Endothelial cell of umbilical vein (primary cell): ENCODE data around the gene DNAJA4. TPM values are rescaled to one million over a fixed set of nuclear protein-coding genes. Genes with fewer than 3 reads are reported as not detected.

Experiments
- BruUV-seq: library from RNA; stranded (reverse); fragments of 400-500 nt; replicated peaks from 2 replicates; lab custom pipeline; 2021; lab: Mats Ljungman, UMichigan
- CTCF ChIA-PET: fragments of 300-600, 350-600 bp; sonication (Branson Sonifier 250); formaldehyde crosslinking; loops from one replicate; lab custom pipeline; 2021; ENCODE audit warnings: antibody characterized with exemption, inconsistent platforms; lab: Charles Lee
- POLR2A ChIA-PET: fragments of 300-600, 350-600 bp; sonication (Branson Sonifier 250); formaldehyde crosslinking; loops from one replicate; lab custom pipeline; 2021; ENCODE audit warnings: antibody characterized with exemption, inconsistent platforms; lab: Charles Lee
- DNase-seq: peaks from one replicate; pipeline ENCODE4 v3.0.0-alpha.2; 2011; ENCODE audit warnings: low read depth, low spot score
- FAIRE-seq: peaks from 2 replicates; lab custom pipeline; 2011; peaks lifted over from hg19 to GRCh38; lab: Jason Lieb, UNC
- H2AFZ ChIP-seq: 2 replicates; pipeline ENCODE4 v1.6.0; 2012; ENCODE audit warnings: low read depth, low read length, control low read depth, inconsistent platforms
- H3K27ac ChIP-seq: 2 replicates; pipeline ENCODE4 v1.5.1; 2011; ENCODE audit warnings: low read depth, mild to moderate bottlenecking, control low read depth, low read length, moderate library complexity; ENCODE audit not compliant: insufficient read depth
- H3K27me3 ChIP-seq, 2 experiments: 2 replicates each; pipeline versions ENCODE4 v1.6.0 to v1.6.1; 2011; ENCODE audit warnings: low read length in 2 of 2, mixed read lengths in 1 of 2; ENCODE audit not compliant: control insufficient read depth in 2 of 2, insufficient read depth in 2 of 2
- H3K36me3 ChIP-seq, 2 experiments: 2 replicates in 1 of 2; 3 replicates in 1 of 2; pipeline ENCODE4 v1.5.1; 2011; ENCODE audit warnings: low read length in 2 of 2, mild to moderate bottlenecking in 1 of 2, moderate library complexity in 1 of 2; ENCODE audit not compliant: control insufficient read depth in 2 of 2, insufficient read depth in 2 of 2; ENCODE audit errors: extremely low read depth in 1 of 2
- H3K4me1 ChIP-seq: 3 replicates; pipeline ENCODE4 v1.5.1; 2011; ENCODE audit warnings: mild to moderate bottlenecking, low read length; ENCODE audit not compliant: control insufficient read depth, insufficient read depth; ENCODE audit errors: extremely low read depth
- H3K4me2 ChIP-seq: 2 replicates; pipeline ENCODE4 v1.6.1; 2011; ENCODE audit warnings: low read length, control low read depth, mixed read lengths; ENCODE audit not compliant: insufficient read depth
- H3K4me3 ChIP-seq, 3 experiments: fragments of 200-600 bp in 1 of 3; sonication (generic), shearing (Covaris generic) in 1 of 3; replicated peaks in 1 of 3; 2 replicates each; pipeline ENCODE4 v1.5.1; 2011 to 2016; ENCODE audit warnings: control low read depth in 3 of 3, low read length in 3 of 3, mild to moderate bottlenecking in 2 of 3, inconsistent platforms in 1 of 3, low read depth in 1 of 3, moderate library complexity in 1 of 3; ENCODE audit not compliant: insufficient read depth in 1 of 3
- H3K79me2 ChIP-seq: 2 replicates; pipeline ENCODE4 v1.6.0; 2012; ENCODE audit warnings: low read length, inconsistent platforms; ENCODE audit not compliant: control insufficient read depth, insufficient read depth
- H3K9ac ChIP-seq: replicated peaks from 2 replicates; pipeline ENCODE3; 2011; ENCODE audit warnings: low read length, control low read depth; ENCODE audit not compliant: insufficient read depth; ENCODE audit errors: extremely low read depth
- H3K9me1 ChIP-seq: replicated peaks from 3 replicates; pipeline ENCODE4 v1.6.0; 2011; ENCODE audit warnings: mild to moderate bottlenecking, low read length; ENCODE audit not compliant: control insufficient read depth, insufficient read depth; ENCODE audit errors: extremely low read depth
- H3K9me3 ChIP-seq: replicated peaks from 2 replicates; pipeline ENCODE4 v1.5.1; 2012; ENCODE audit warnings: low read length, inconsistent platforms; ENCODE audit not compliant: control insufficient read depth, insufficient read depth
- H4K20me1 ChIP-seq: replicated peaks from 2 replicates; pipeline ENCODE3; 2011; ENCODE audit warnings: mild to moderate bottlenecking, low read length; ENCODE audit not compliant: control insufficient read depth, insufficient read depth; ENCODE audit errors: extremely low read depth
- EZH2 ChIP-seq: IDR thresholded peaks from 2 replicates; pipeline ENCODE4 v1.6.1; 2012; ENCODE audit warnings: borderline replicate concordance, low read depth, mild to moderate bottlenecking, moderate library complexity, low read length, inconsistent platforms; ENCODE audit not compliant: severe bottlenecking
- FOS ChIP-seq: IDR thresholded peaks from 2 replicates; pipeline ENCODE4 v1.6.1; 2011; ENCODE audit warnings: mild to moderate bottlenecking, low read length, moderate library complexity, borderline replicate concordance; ENCODE audit not compliant: insufficient read depth
- GATA2 ChIP-seq: IDR thresholded peaks from 2 replicates; pipeline ENCODE4 v1.7.0; 2011; ENCODE audit warnings: low read depth, mild to moderate bottlenecking, moderate library complexity, mixed read lengths, low read length; ENCODE audit not compliant: insufficient read length, insufficient read depth
- JUN ChIP-seq: IDR thresholded peaks from 2 replicates; pipeline ENCODE4 v1.6.1; 2011; ENCODE audit warnings: borderline replicate concordance, low read depth; ENCODE audit not compliant: insufficient read length, insufficient read depth
- MAX ChIP-seq: IDR thresholded peaks from 2 replicates; pipeline ENCODE4 v1.6.1; 2011; ENCODE audit not compliant: insufficient read depth, insufficient read length
- MYC ChIP-seq: IDR thresholded peaks from one replicate; pipeline ENCODE4 v1.6.1; 2011; ENCODE audit warnings: mild to moderate bottlenecking, low read depth, low read length
- POLR2A ChIP-seq: IDR thresholded peaks from 2 replicates; pipeline ENCODE4 v1.6.1; 2012; ENCODE audit warnings: low read depth, mild to moderate bottlenecking, control low read depth, low read length
- POLR2AphosphoS5 ChIP-seq: IDR thresholded peaks from 2 replicates; pipeline ENCODE4 v1.6.1; 2012; ENCODE audit warnings: low read depth, mild to moderate bottlenecking, control low read depth, low read length, moderate library complexity; ENCODE audit not compliant: insufficient read depth
- dilution Hi-C: fragments of 300-500 bp; cut with MboI; formaldehyde crosslinking; loops from one replicate; pipeline ENCODE4 v1.15.0; 2019; ENCODE audit warnings: low sequenced_read_pairs; ENCODE audit not compliant: extremely low pct_ligation_motif_present
- intact Hi-C: fragments of 100-400 bp; cut with micrococcal nuclease; formaldehyde crosslinking; loops from one replicate; pipeline ENCODE4 v1.10.0; 2022
- polyA plus RNA-seq, 4 experiments: library from polyadenylated mRNA; depleted of rRNA in 3 of 4; stranded (reverse) in 3 of 4; unstranded in 1 of 4; fragments of >200 nt; gene quantifications; 2 replicates each; pipeline versions ENCODE4 v1.2.1 to v1.2.3, GENCODE V29; 2011 to 2012; ENCODE audit warnings: missing spikeins in 1 of 4
- total RNA-seq: library from RNA; stranded (reverse); gene quantifications from 2 replicates; pipeline ENCODE4 v1.2.3, GENCODE V29; 2021
- TF ChIP-seq, protein P1 (sequence below), 2 donors: IDR thresholded peaks; 1 replicate in 1 of 2; 2 replicates in 1 of 2; pipeline ENCODE4 v1.5.1; 2011; ENCODE audit warnings: low read length in 2 of 2, mild to moderate bottlenecking in 2 of 2, moderate library complexity in 2 of 2, control low read depth in 1 of 2, inconsistent platforms in 1 of 2, low read depth in 1 of 2; ENCODE audit not compliant: insufficient read depth in 1 of 2; ENCODE audit errors: extremely low read depth in 1 of 2

The DNAJA4 gene
- total and polyA plus RNA-seq, 2 donors (not counting 3 experiments of a cell fraction or from before 2014, with no cell fraction given): 17.3 to 21.3 TPM

DNA sequence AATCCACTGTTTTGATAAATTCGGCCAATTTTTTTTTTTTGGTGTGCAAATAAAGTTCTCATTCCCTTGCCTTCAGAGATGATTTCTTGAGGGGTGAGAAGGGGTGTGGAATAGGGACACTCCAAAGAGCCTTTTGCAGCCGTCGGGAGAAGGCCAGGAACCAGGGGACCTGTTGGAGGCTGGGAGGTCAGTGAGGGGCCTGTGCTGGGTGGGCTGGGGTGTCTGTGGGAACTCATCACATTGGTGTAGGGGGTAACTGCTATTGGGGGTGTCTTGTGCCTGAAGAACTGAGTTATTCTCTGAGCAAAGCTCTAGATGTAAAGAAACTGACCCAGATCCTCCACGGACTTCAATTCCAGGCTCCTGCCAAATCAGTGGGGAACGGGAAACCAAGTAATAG, 48.6 kb downstream of the DNAJA4 start:
- intact Hi-C loops (loop anchor here (10.0 kb wide), 1 partner anchor 442 kb away; no protein-coding TSS in a partner anchor), dilution Hi-C loops (no loop called here)
- TF ChIP-seq MYC (no peak), POLR2A (no peak), EZH2 (no peak), POLR2AphosphoS5 (no peak), MAX (no peak), GATA2 (no peak), JUN (no peak), FOS (no peak)
- TF ChIP-seq, protein P1, sequence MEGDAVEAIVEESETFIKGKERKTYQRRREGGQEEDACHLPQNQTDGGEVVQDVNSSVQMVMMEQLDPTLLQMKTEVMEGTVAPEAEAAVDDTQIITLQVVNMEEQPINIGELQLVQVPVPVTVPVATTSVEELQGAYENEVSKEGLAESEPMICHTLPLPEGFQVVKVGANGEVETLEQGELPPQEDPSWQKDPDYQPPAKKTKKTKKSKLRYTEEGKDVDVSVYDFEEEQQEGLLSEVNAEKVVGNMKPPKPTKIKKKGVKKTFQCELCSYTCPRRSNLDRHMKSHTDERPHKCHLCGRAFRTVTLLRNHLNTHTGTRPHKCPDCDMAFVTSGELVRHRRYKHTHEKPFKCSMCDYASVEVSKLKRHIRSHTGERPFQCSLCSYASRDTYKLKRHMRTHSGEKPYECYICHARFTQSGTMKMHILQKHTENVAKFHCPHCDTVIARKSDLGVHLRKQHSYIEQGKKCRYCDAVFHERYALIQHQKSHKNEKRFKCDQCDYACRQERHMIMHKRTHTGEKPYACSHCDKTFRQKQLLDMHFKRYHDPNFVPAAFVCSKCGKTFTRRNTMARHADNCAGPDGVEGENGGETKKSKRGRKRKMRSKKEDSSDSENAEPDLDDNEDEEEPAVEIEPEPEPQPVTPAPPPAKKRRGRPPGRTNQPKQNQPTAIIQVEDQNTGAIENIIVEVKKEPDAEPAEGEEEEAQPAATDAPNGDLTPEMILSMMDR (IDR thresholded peaks at IDR 0.05; ENCODE audit: extremely low read depth in 1 of 2, insufficient read depth in 1 of 2, low read depth in 1 of 2, low read length in 2 of 2): no peak

More for the DNA sequence above, 48.6 kb downstream of the DNAJA4 start:
- no peak for DNase-seq
- POLR2A ChIA-PET: interaction anchor here (0.7 kb wide), 1 partner anchor 13 kb away, joined by 3 read pairs; the partner anchor contains the start of gene SKIC8
- CTCF ChIA-PET: interaction anchor here (1.1 to 14.6 kb wide), 2 partner anchors 10 to 107 kb away, joined by 4 to 367 read pairs; no protein-coding TSS in a partner anchor
- FAIRE-seq: no peak
- Histone ChIP-seq H3K79me2 (no peaks in the 10 kb centered on the region), H3K9ac (no peak overlapping the region), H3K27ac (no peak overlapping the region), H3K27me3 (no peaks in the 10 kb centered on the region), H3K9me3 (no peaks in the 10 kb centered on the region), H3K9me1 (no peaks in the 10 kb centered on the region), H2AFZ (no peak overlapping the region), H3K36me3 (no peaks in the 10 kb centered on the region), H3K4me3 (no peak overlapping the region), H3K4me1 (no peaks in the 10 kb centered on the region), H4K20me1 (no peaks in the 10 kb centered on the region), H3K4me2 (no peak overlapping the region)
- no TSS peak for BruUV-seq
